ENCODE results near the gene TAGLN. TPM values are rescaled to one million over a fixed set of nuclear protein-coding genes. Genes with fewer than 3 reads are reported as not detected.

Gene TAGLN
- total and polyA plus RNA-seq, 9 of the 15 experiments (the other 6 are each of a cell fraction or from before 2014, with no cell fraction given): 0.21 to 4.9 (median 1.1) TPM

GRCh38 chr11:117178210-117179034 is 20.7 kb upstream of the TAGLN start, which contains the start of gene SIDT2 (continued):
- TF ChIP-seq TEAD4 (IDR thresholded peaks at IDR 0.05; ENCODE audit: low read length) (0 out of 2 replicates have a peak, but pooled peaks have one; percentile 10), TEAD4 (CRISPR knock-in tag; IDR thresholded peaks at IDR 0.05; ENCODE audit: borderline replicate concordance) (no peak), PKNOX1 (IDR thresholded peaks at IDR 0.05) (peak; percentile 62), RCOR1 (IDR thresholded peaks at IDR 0.05; ENCODE audit: borderline replicate concordance in 1 of 2, low read depth in 2 of 2, low read length in 2 of 2) (peak in 1 of 2 experiments; percentile 82; a peak in 2 of 4 replicates), SOX6 (IDR thresholded peaks at IDR 0.05) (peak; percentile 23; the same call in 1 of the 2 replicates), ZNF79 (CRISPR knock-in tag; IDR thresholded peaks at IDR 0.05; ENCODE audit: low read depth) (no peak), RNF2 (IDR thresholded peaks at IDR 0.05) (0 out of 2 replicates have a peak, but pooled peaks have one; percentile 17), MBD1 (CRISPR knock-in tag; IDR thresholded peaks at IDR 0.05) (no peak), MAZ (CRISPR knock-in tag; conservative IDR thresholded peaks at IDR 0.05 in 1 of 2, IDR thresholded peaks at IDR 0.05 in 1 of 2) (peak; percentile 35 to 63; a peak in 1 of 4 replicates), GMEB1 (CRISPR knock-in tag; IDR thresholded peaks at IDR 0.05) (peak; percentile 84), FOXM1 (IDR thresholded peaks at IDR 0.05; ENCODE audit: low read depth) (peak; percentile 92), FOXM1 (CRISPR knock-in tag; IDR thresholded peaks at IDR 0.05; ENCODE audit: low read depth) (no peak), TCF3 (CRISPR knock-in tag; IDR thresholded peaks at IDR 0.05) (peak; percentile 22; the same call in 1 of the 2 replicates), ZSCAN29 (IDR thresholded peaks at IDR 0.05) (no peak)

All from K562 (cell line).